Osteocyte (in vitro differentiated cells): Measurements from ENCODE around the gene NUP62CL. TPM values are rescaled to one million over a fixed set of nuclear protein-coding genes. Genes with fewer than 3 reads are reported as not detected.

Experiments
- DNase-seq: peaks from one replicate; pipeline ENCODE4 v3.0.0; 2021; ENCODE audit warnings: mixed read lengths; ENCODE audit not compliant: unreplicated experiment; ENCODE audit errors: extremely low spot score
- H3K27ac Mint-ChIP-seq: one replicate; pipeline ENCODE4 v1.8.0; 2021; ENCODE audit warnings: mild to moderate bottlenecking, mixed read lengths; ENCODE audit not compliant: unreplicated experiment
- H3K27me3 Mint-ChIP-seq: one replicate; pipeline ENCODE4 v1.8.0; 2021; ENCODE audit warnings: mixed read lengths; ENCODE audit not compliant: unreplicated experiment
- H3K36me3 Mint-ChIP-seq: one replicate; pipeline ENCODE4 v1.8.0; 2021; ENCODE audit warnings: mixed read lengths; ENCODE audit not compliant: unreplicated experiment
- H3K4me1 Mint-ChIP-seq: one replicate; pipeline ENCODE4 v1.8.0; 2021; ENCODE audit warnings: mixed read lengths; ENCODE audit not compliant: unreplicated experiment
- H3K4me3 Mint-ChIP-seq: one replicate; pipeline ENCODE4 v1.8.0; 2021; ENCODE audit warnings: mild to moderate bottlenecking, moderate library complexity, mixed read lengths; ENCODE audit not compliant: unreplicated experiment
- H3K9me3 Mint-ChIP-seq: one replicate; pipeline ENCODE4 v1.8.0; 2021; ENCODE audit warnings: mixed read lengths; ENCODE audit not compliant: unreplicated experiment
- CTCF ChIP-seq: fragments of 200-600 bp; sonication (generic); IDR thresholded peaks from 2 replicates; pipeline ENCODE4 v1.5.0; 2021; ENCODE audit warnings: antibody characterized with exemption, mild to moderate bottlenecking, moderate library complexity
- total RNA-seq: library from RNA; stranded (reverse); gene quantifications from 2 replicates; pipeline ENCODE4 v1.2.1, GENCODE V29; 2021

The NUP62CL gene
- total RNA-seq, 1 donor from 2014 or later, result not detected

- H3K9me3 Mint-ChIP-seq, result peaks cover 7% of the 10 kb centered on the region
- peaks cover 23% of the 10 kb centered on the region for H3K36me3 Mint-ChIP-seq
- no peak for TF ChIP-seq CTCF
- no peak for DNase-seq
- H3K27me3 Mint-ChIP-seq, result no peaks in the 10 kb centered on the region
- no peak overlapping the region for H3K27ac Mint-ChIP-seq
- H3K4me3 Mint-ChIP-seq, result no peak overlapping the region
- no peaks in the 10 kb centered on the region for H3K4me1 Mint-ChIP-seq
Measured at GRCh38 chrX:107107459-107107858, 98.8 kb downstream of the NUP62CL start.

- no peak for TF ChIP-seq CTCF
- Mint-ChIP-seq H3K4me3 (no peak overlapping the region), H3K27me3 (no peaks in the 10 kb centered on the region), H3K4me1 (no peaks in the 10 kb centered on the region), H3K36me3 (peaks cover 9% of the 10 kb centered on the region), H3K9me3 (peaks cover 7% of the 10 kb centered on the region), H3K27ac (no peak overlapping the region)
- no peak for DNase-seq
Measured at GRCh38 chrX:107102980-107103379, 103.3 kb downstream of the NUP62CL start.

- Mint-ChIP-seq H3K4me1 (no peaks in the 10 kb centered on the region), H3K9me3 (peaks cover 47% of the 10 kb centered on the region), H3K27ac (no peak overlapping the region), H3K36me3 (peaks cover 19% of the 10 kb centered on the region), H3K4me3 (no peak overlapping the region), H3K27me3 (no peaks in the 10 kb centered on the region)
- no peak for DNase-seq
- no peak for TF ChIP-seq CTCF
Measured at GRCh38 chrX:107076158-107076557, 130.1 kb downstream of the NUP62CL start.

Other genes starting within 250 kb of the NUP62CL start
- 23.5 and 25.9 TPM in 2 replicates for gene MORC4, start 206.2 kb downstream of the NUP62CL start, total RNA-seq
- gene RBM41, start 87.6 kb downstream of the NUP62CL start, total RNA-seq, result 15.3 and 18.1 TPM in 2 replicates
- gene DNAAF6, start 178 bp upstream of the NUP62CL start, total RNA-seq, result not detected in 2 replicates
- gene FRMPD3, start 243.2 kb upstream of the NUP62CL start, total RNA-seq, result not detected in 2 replicates